Right renal cortex interstitium (tissue), 3 donors: ENCODE data around the gene CYP2A7. TPM values are rescaled to one million over a fixed set of nuclear protein-coding genes. Genes with fewer than 3 reads are reported as not detected.
"Not testable (repeated sequence)": the region's sequence is repeated elsewhere in the genome, so short reads cannot be mapped to it uniquely, and the experiment has no call there.

Source experiments
- DNase-seq, 3 donors: peaks; one replicate each; pipeline ENCODE4 v3.0.0-alpha.2; 2013; ENCODE audit warnings: low read depth in 3 of 3, low spot score in 2 of 3
- polyA plus RNA-seq, 3 donors: library from polyadenylated mRNA; unstranded; fragments of 120-200 nt; gene quantifications; one replicate each; pipeline ENCODE4 v1.2.1, GENCODE V29; 2013; ENCODE audit not compliant: insufficient read length in 3 of 3

The CYP2A7 gene
- polyA plus RNA-seq, 3 donors: 0.19 TPM; not detected in 2

- not testable (repeated sequence) for DNase-seq
Observed at GRCh38 chr19:40846722-40847121, 35.3 kb downstream of the CYP2A7 start.

DNA sequence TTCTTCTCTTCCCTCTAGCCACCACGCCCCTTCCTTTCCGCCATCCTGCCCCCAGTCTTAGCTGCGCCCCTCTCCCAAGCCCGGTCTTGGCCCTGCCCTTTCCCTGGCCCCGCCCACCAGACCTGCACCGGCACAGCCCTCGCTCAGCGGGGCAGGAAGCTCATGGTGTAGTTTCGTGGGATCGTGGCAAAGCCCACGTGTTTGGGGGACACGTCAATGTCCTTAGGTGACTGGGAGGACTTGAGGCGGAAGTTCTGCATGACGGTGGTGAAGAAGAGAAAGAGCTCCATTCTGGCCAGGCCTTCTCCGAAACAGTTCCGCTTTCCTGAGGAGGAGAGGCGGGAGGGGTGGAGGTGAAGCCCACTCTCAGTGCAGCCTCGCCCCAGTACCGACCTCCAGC is 38.4 kb downstream of the CYP2A7 start:
- DNase-seq: not testable (repeated sequence)

GRCh38 chr19:40842997-40843652 is 38.9 kb downstream of the CYP2A7 start:
- not testable (repeated sequence) for DNase-seq

DNA sequence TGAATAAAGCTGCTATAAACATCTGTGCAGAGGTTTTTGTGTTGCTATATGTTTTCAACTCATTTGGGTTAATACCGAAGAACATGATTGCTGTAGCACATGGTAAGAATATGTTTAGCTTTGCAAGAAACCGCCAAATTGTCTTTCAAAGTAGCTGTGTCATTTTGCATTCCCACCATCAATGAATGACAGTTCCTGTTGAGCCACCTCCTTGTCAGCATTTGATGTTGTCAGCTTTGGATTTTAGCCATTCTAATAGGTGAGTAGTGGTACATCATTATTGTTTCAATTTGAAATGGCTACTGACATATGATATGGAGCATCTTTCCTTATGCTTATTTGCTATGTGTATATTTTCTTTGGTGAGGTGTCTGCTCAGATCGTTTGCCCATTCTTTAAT is 40.0 kb downstream of the CYP2A7 start:
- not testable (repeated sequence) for DNase-seq

DNA sequence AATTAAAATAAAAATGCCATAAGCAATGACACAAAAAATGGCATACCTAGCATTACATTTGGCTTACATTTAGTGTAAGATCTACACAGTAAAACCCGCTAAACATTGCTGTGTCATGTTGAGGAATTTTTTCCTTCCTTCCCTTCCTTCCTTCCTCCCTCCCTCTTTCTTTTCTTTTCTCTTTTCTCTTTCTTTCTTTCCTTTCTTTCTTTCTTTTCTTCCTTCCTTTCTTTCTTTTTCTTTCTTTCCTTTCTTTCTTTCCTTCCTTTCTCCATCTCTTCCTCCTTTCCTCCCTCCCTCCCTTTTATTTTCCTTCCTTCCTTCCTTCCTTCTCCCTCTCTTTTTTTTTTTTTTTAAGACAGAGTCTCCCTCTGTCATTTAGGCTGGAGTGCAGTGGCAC is 43.6 kb downstream of the CYP2A7 start:
- not testable (repeated sequence) for DNase-seq

DNA sequence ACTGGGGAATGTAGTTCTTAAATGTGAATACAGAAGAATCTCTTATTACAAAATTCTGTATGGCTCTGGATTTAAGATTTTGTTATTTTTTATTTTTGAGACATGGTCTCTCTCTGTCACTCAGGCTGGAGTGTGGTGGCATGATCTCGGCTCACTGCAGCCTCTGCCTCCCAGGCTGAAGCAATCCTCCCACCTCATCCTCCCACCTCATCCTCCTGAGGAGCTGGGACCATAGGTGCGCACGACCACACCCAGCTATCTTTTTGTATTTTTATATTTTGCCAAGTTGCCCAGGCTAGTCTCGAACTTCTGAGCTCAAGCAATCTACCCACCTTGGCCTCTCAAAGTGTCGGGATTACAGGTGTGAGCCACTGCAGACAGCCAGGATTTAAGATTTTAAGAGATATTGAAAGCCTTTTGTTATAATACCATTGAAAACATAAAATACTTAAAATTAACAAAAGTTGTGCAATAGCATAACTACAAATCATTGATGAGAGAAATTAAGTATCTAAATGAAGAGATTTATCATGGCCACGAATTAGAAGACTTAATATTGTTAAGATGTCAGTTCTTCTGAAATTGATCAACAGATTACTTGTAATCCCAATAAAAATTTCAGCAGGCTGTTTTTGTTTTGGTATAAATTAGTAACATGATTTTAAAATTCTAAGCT is 45.1 kb downstream of the CYP2A7 start:
- no peak for DNase-seq

- DNase-seq: not testable (repeated sequence)
Observed at GRCh38 chr19:40833728-40834533, 48.1 kb downstream of the CYP2A7 start.

DNA sequence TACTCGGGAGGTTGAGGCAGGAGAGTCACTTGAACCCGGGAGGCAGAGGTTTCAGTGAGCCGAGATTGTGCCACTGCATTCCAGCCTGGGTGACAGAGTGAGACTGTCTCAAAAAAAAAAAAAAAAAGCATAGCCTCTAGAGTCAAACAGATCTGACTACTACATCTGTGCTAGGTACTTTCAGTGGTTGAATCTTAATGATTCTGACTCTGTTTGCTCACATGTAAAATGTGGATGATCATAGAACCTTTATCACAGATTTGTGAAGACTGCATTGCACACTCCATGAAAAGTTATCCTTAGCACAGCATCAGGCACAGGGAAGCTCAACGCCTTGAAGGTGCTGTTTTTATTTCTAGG is 49.6 kb downstream of the CYP2A7 start:
- not testable (repeated sequence) for DNase-seq

DNA sequence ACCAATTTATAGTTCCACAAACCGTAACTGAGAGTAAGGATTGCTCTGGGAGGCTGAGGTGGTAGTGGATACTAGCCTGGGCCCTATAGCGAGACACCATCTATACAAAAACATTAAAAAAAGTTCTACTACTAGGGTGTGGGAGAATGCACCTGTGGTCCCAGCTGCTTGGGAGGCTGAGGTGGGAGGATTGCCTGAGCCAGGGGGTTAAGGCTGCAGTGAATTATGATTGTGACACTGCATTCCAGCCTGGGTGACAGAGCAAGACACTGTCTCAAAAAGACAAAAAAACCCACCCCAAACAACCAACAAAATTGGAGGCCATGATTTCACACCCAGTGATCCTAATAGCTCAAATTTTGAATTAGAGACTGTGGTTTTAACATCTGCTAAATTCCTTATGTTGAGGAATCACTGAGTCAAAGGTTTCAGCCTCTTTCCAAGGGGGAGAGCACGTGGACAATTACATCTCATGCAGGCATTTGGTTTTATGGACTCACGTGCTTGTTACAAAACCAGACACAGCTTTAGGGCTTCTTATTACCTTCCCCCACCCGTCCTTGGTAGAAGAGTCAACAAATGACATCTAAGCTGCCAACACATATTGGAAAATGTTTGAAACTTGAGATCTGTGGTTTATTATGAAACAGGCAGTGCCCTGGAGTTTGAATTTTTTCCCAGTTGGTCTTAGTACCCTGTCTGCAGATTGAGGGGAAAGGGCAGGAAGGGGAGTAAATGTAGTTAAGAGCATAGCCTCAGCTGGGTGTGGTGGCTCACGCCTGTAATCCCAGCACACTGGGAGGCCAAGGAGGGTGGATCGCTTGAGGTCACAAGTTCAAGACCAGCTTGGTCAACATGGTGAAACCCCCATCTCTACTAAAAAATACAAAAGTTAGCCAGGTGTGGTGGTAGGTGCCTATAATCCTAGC is 50.3 kb downstream of the CYP2A7 start:
- no peak for DNase-seq

GRCh38 chr19:40830741-40831140 is 51.3 kb downstream of the CYP2A7 start:
- not testable (repeated sequence) for DNase-seq

DNA sequence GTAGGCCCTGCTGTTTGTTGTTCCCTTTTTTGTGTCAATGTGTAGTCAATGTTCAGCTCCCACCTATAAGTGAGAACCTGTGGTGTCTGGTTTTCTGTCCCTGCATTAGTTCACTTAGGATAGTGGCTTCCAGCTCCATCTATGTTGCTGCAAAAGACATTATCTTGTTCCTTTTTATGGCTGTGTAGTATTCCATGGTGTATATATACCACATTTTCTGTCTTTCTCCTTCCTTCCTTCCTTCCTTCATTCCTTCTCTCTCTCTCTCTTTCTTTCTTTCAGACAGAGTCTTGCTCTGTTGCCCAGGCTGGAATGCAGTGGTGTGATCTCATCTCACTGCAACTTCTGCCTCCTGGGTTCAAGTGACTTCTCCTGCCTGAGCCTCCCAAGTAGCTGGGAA is 52.8 kb downstream of the CYP2A7 start:
- DNase-seq: no peak

DNA sequence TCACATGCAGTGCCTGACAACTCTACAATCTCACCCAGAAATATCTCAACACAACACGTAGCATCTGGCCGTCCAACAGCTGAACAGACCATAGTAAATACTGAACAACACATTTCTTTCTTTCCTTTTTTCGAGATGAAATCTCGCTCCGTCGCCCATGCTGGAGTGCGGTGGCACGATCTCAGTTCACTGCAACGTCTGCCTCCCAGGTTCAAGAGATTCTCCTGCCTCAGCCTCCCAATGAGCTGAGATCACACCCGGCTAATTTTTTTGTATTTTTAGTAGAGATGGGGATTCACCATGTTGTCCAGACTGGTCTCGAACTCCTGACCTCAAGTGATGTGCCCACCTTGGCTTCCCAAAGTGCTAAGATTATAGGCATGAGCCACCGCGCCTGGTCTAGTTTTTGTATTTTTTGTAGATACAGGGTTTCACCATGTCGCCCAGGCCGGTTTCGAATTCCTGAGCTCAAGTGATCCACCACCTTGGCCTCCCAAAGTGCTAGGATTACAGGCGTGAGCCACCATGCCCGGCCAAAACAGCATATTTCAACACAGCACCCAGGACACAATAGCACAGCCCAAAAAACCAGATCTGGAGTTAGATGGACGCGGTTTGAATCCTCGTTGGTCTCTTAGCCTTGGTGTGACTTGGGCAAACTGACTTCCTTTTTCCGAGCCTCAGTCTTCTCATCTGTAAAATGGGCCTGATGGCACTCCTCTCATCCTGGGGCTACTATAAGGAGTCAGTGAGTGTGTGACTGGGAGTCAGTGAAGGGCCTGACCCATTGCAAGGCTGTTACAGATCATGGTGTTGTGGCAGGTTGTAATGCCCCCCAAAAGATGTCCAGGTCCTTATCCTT is 54.4 kb downstream of the CYP2A7 start:
- no peak for DNase-seq

DNA sequence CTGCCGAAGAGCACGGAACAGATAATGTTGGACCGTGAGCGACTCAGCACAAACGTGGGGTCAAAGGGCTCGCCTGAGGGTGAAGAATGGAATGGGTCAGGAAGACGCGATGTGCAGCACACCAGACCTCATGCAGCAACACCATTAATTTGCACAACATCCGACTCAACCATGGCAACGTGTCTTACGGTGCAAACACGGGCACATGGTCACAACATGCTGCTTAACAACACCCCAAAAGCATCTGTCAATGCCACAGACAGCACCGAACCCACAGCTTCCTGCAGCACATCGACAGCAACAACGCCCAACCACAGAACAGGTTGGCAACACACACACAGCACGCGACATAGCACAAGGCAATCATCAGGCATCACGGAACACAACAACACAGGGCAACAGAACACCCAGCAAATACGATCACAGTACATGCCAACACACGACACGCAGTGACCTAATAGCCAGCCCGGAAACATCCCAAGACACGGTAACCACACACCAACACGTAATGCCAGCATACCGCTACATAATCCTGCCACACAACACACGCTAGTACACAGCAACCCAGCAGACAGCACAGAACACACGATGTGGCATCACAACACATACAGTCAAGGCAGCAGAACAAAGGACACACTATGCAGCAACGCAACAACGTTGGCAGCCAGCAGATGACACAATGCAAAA is 55.2 kb downstream of the CYP2A7 start:
- DNase-seq: not testable (repeated sequence)

DNA sequence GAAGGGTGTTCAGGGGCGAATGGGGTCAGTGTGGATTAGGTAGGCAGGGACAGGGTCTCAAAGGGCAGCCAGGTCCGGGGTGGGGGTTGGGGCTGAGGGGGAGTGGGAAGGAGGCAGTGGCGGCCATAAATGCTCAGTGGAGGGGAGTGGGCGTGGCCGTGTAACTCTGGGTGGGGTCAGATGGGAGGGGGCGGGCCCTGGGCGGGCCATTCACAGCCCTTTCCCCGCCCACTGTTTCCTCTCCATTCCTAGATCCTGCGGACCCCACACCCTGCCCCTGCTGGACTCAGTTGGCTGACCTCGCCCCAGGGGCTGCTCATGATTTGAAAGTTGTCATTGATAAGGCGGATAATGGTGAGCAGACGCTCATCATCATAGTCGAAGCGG is 55.7 kb downstream of the CYP2A7 start:
- not testable (repeated sequence) for DNase-seq

- DNase-seq: not testable (repeated sequence)
Observed at GRCh38 chr19:40825460-40826095, 56.5 kb downstream of the CYP2A7 start.
